ENCODE data around the gene PLA2G15. TPM values are rescaled to one million over a fixed set of nuclear protein-coding genes. Genes with fewer than 3 reads are reported as not detected.

PLA2G15 gene
- total and polyA plus RNA-seq, 2 of the 13 experiments (the other 11 are each of a cell fraction or from before 2014, with no cell fraction given): 14.4 to 23.7 TPM

DNA sequence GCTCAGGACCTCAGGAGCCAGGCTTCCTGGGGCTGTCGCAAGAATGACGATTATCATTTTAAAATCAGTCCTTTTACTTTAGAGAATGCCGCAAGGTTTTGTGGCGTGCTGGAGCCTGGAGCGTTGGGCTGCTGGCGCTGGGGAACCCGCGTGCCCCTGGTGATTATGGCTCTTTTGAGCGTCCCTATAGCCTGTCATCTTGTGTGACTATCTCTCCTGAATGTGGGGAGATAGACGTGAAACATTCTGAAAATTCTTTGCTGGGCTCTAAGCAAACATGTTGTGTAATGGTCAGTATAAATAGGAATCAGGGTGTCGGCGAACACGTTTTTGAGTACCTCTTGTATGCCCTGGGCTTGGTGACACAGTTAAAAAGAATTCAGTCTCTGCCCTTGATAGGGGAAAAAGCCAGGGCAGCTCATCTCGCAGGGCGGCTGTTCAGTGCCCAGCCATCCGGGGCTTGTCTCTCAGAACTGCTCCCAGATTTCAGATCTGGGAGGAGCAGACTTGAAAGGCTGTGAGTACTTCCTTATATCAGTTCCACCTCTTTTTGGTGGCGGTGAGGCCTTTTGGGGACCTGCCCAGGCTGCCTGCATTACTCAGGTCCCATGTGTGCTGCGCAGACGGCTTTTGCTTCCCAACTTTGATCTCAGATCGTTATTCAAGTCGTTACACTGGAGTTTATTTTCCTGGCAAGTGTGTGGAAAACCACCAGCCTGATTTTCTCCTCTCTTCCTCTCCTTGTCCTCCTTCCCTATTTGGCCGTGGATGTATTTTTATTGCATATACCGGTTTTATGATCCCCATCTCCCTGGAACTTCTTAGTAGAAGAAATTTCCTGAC, 20.1 kb downstream of the PLA2G15 start (continued):
- TF ChIP-seq, protein P1, sequence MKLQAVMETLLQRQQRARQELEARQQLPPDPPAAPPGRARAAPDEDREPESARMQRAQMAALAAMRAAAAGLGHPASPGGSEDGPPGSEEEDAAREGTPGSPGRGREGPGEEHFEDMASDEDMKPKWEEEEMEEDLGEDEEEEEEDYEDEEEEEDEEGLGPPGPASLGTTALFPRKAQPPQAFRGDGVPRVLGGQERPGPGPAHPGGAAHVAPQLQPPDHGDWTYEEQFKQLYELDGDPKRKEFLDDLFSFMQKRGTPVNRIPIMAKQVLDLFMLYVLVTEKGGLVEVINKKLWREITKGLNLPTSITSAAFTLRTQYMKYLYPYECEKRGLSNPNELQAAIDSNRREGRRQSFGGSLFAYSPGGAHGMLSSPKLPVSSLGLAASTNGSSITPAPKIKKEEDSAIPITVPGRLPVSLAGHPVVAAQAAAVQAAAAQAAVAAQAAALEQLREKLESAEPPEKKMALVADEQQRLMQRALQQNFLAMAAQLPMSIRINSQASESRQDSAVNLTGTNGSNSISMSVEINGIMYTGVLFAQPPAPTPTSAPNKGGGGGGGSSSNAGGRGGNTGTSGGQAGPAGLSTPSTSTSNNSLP (IDR thresholded peaks at IDR 0.05; ENCODE audit: low read depth, low read length): peak; percentile 90
- TF ChIP-seq ZNF776 (CRISPR knock-in tag; IDR thresholded peaks at IDR 0.05) (no peak; the same call in 1 of the 2 replicates), JUND (CRISPR knock-in tag; IDR thresholded peaks at IDR 0.05) (peak; percentile 96), MLX (CRISPR knock-in tag; IDR thresholded peaks at IDR 0.05) (peak; percentile 84), ATF4 (CRISPR knock-in tag; IDR thresholded peaks at IDR 0.05) (peak in 1 of 2 experiments; percentile 75; a peak in 2 of 4 replicates), EP300 (IDR thresholded peaks at IDR 0.05; ENCODE audit: low read depth in 2 of 2, low read length in 2 of 2) (peak; percentile 79 to 92), EP300 (CRISPR knock-in tag; IDR thresholded peaks at IDR 0.05; ENCODE audit: borderline replicate concordance) (peak; percentile 86), CREM (IDR thresholded peaks at IDR 0.05) (peak; percentile 87), CREM (CRISPR knock-in tag; IDR thresholded peaks at IDR 0.05) (no peak), IKZF5 (CRISPR knock-in tag; IDR thresholded peaks at IDR 0.05) (peak; percentile 86), SOX5 (CRISPR knock-in tag; IDR thresholded peaks at IDR 0.05; ENCODE audit: borderline replicate concordance) (peak; percentile 89; the same call in 1 of the 2 replicates), ARHGAP35 (CRISPR knock-in tag; IDR thresholded peaks at IDR 0.05; ENCODE audit: borderline replicate concordance) (no peak; the same call in 1 of the 2 replicates), CREB1 (IDR thresholded peaks at IDR 0.05) (peak; percentile 53; the same call in 1 of the 2 replicates), CREB1 (CRISPR knock-in tag; IDR thresholded peaks at IDR 0.05) (no peak; the same call in none of the 2 replicates)
- TF ChIP-seq, protein P2, sequence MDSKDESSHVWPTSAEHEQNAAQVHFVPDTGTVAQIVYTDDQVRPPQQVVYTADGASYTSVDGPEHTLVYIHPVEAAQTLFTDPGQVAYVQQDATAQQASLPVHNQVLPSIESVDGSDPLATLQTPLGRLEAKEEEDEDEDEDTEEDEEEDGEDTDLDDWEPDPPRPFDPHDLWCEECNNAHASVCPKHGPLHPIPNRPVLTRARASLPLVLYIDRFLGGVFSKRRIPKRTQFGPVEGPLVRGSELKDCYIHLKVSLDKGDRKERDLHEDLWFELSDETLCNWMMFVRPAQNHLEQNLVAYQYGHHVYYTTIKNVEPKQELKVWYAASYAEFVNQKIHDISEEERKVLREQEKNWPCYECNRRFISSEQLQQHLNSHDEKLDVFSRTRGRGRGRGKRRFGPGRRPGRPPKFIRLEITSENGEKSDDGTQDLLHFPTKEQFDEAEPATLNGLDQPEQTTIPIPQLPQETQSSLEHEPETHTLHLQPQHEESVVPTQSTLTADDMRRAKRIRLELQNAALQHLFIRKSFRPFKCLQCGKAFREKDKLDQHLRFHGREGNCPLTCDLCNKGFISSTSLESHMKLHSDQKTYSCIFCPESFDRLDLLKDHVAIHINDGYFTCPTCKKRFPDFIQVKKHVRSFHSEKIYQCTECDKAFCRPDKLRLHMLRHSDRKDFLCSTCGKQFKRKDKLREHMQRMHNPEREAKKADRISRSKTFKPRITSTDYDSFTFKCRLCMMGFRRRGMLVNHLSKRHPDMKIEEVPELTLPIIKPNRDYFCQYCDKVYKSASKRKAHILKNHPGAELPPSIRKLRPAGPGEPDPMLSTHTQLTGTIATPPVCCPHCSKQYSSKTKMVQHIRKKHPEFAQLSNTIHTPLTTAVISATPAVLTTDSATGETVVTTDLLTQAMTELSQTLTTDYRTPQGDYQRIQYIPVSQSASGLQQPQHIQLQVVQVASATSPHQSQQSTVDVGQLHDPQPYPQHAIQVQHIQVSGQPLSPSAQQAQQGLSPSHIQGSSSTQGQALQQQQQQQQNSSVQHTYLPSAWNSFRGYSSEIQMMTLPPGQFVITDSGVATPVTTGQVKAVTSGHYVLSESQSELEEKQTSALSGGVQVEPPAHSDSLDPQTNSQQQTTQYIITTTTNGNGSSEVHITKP (CRISPR knock-in tag; IDR thresholded peaks at IDR 0.05; ENCODE audit: low read depth): peak; percentile 81; the same call in 1 of the 2 replicates
- TF ChIP-seq, protein P3, sequence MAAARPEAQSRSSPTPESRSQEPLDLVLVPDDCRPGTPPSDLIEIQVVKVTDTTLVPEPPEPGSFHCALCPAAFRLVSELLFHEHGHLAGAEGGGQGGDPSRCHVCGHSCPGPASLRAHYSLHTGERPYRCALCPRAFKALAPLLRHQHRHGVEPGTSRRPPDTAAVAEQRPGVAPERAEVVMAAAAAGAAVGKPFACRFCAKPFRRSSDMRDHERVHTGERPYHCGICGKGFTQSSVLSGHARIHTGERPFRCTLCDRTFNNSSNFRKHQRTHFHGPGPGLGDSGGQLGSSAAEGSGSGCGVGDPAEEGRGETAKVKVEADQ (CRISPR knock-in tag; IDR thresholded peaks at IDR 0.05; ENCODE audit: borderline replicate concordance): no peak; the same call in 1 of the 2 replicates
- TF ChIP-seq, protein P4, sequence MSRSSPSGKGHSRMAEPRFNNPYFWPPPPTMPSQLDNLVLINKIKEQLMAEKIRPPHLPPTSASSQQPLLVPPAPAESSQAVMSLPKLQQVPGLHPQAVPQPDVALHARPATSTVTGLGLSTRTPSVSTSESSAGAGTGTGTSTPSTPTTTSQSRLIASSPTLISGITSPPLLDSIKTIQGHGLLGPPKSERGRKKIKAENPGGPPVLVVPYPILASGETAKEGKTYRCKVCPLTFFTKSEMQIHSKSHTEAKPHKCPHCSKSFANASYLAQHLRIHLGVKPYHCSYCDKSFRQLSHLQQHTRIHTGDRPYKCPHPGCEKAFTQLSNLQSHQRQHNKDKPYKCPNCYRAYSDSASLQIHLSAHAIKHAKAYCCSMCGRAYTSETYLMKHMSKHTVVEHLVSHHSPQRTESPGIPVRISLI (CRISPR knock-in tag; IDR thresholded peaks at IDR 0.05; ENCODE audit: borderline replicate concordance): 0 out of 2 replicates have a peak, but pooled peaks have one; percentile 3

Measured in HepG2 (cell line).